H1 (cell line): ENCODE measurements around the gene HACL1. TPM values are rescaled to one million over a fixed set of nuclear protein-coding genes. Genes with fewer than 3 reads are reported as not detected.

Source experiments
- CTCF ChIA-PET: fragments of 300-600 bp; sonication (Branson Sonifier 250); formaldehyde crosslinking; loops from one replicate; lab custom pipeline; 2021; ENCODE audit not compliant: partially characterized antibody; lab: Charles Lee
- POLR2A ChIA-PET: fragments of 300-600 bp; sonication (Branson Sonifier 250); formaldehyde crosslinking; loops from one replicate; lab custom pipeline; 2021; ENCODE audit warnings: inconsistent platforms; ENCODE audit not compliant: partially characterized antibody; lab: Charles Lee
- DNase-seq, 2 experiments: peaks; one replicate each; pipeline versions ENCODE4 v3.0.0 to v3.0.0-alpha.2; 2010 to 2022; ENCODE audit warnings: low spot score in 2 of 2, low read depth in 1 of 2, mixed read lengths in 1 of 2
- FAIRE-seq: peaks from 2 replicates; lab custom pipeline; 2011; peaks lifted over from hg19 to GRCh38; lab: Jason Lieb, UNC
- H2AFZ ChIP-seq: 2 replicates; pipeline ENCODE4 v1.8.1; 2012; ENCODE audit warnings: low read length, inconsistent platforms
- H2AK5ac ChIP-seq: 2 replicates; pipeline ENCODE4 v1.6.1; 2013; ENCODE audit warnings: low read depth, low read length
- H2BK120ac ChIP-seq: replicated peaks from 2 replicates; pipeline ENCODE3; 2013; ENCODE audit warnings: low read depth, low read length, inconsistent platforms
- H2BK12ac ChIP-seq: 2 replicates; pipeline ENCODE4 v1.6.1; 2013; ENCODE audit warnings: low read depth, low read length
- H2BK15ac ChIP-seq: 2 replicates; pipeline ENCODE4 v1.6.1; 2013; ENCODE audit warnings: low read length
- H2BK20ac ChIP-seq: 2 replicates; pipeline ENCODE4 v1.6.1; 2013; ENCODE audit warnings: low read length
- H2BK5ac ChIP-seq: 2 replicates; pipeline ENCODE4 v1.6.1; 2013; ENCODE audit warnings: low read depth, low read length
- H3K14ac ChIP-seq: 2 replicates; pipeline ENCODE4 v1.6.1; 2013; ENCODE audit warnings: inconsistent platforms; ENCODE audit not compliant: insufficient read length
- H3K18ac ChIP-seq: 2 replicates; pipeline ENCODE4 v1.6.1; 2013; ENCODE audit warnings: low read length; ENCODE audit errors: extremely low read depth
- H3K23ac ChIP-seq: 2 replicates; pipeline ENCODE4 v1.6.1; 2013; ENCODE audit warnings: inconsistent platforms; ENCODE audit not compliant: insufficient read length
- H3K23me2 ChIP-seq: 2 replicates; pipeline ENCODE4 v1.6.1; 2013; ENCODE audit warnings: low read depth, low read length
- H3K27ac ChIP-seq: 2 replicates; pipeline ENCODE4 v1.6.1; 2011; ENCODE audit warnings: low read depth, low read length, inconsistent platforms
- H3K27me3 ChIP-seq, 4 experiments: replicated peaks in 1 of 4; 1 replicate in 1 of 4; 2 replicates in 3 of 4; pipeline versions ENCODE4 v1.6.1 to v1.8.1; 2011 to 2013; ENCODE audit warnings: low read length in 3 of 4, mild to moderate bottlenecking in 3 of 4, inconsistent platforms in 2 of 4, mixed read lengths in 2 of 4, moderate library complexity in 1 of 4; ENCODE audit not compliant: control insufficient read depth in 3 of 4, insufficient read depth in 3 of 4; ENCODE audit errors: extremely low read depth in 1 of 4
- H3K36me3 ChIP-seq, 4 experiments: 2 replicates each; pipeline versions ENCODE4 v1.6.1 to v1.8.1; 2011 to 2013; ENCODE audit warnings: mild to moderate bottlenecking in 4 of 4, low read length in 3 of 4, moderate library complexity in 2 of 4, control low read depth in 1 of 4, inconsistent platforms in 1 of 4; ENCODE audit not compliant: insufficient read depth in 4 of 4, control insufficient read depth in 2 of 4
- H3K4ac ChIP-seq: replicated peaks from 2 replicates; pipeline ENCODE3; 2013; ENCODE audit warnings: low read length, low read depth, mixed read lengths, inconsistent platforms; ENCODE audit not compliant: insufficient read length
- H3K4me1 ChIP-seq, 4 experiments: replicated peaks in 1 of 4; 1 replicate in 1 of 4; 2 replicates in 3 of 4; pipeline versions ENCODE4 v1.6.1 to v1.8.1; 2011 to 2013; ENCODE audit warnings: low read length in 3 of 4, inconsistent platforms in 2 of 4, mixed read lengths in 1 of 4; ENCODE audit not compliant: insufficient read depth in 4 of 4, control insufficient read depth in 3 of 4
- H3K4me2 ChIP-seq, 2 experiments: 2 replicates each; pipeline versions ENCODE4 v1.6.1 to v1.8.1; 2011 to 2013; ENCODE audit warnings: low read depth in 2 of 2, low read length in 2 of 2, control low read depth in 1 of 2, inconsistent platforms in 1 of 2, mild to moderate bottlenecking in 1 of 2; ENCODE audit not compliant: insufficient read depth in 1 of 2
- H3K4me3 ChIP-seq, 4 experiments: fragments of 200-600, 300-600 bp in 1 of 4; sonication (generic), shearing (Covaris generic), sonication (Bioruptor Twin) in 1 of 4; 2 replicates each; pipeline versions ENCODE4 v1.5.1 to v1.8.1; 2011 to 2016; ENCODE audit warnings: low read length in 4 of 4, low read depth in 3 of 4, control low read depth in 2 of 4, inconsistent platforms in 2 of 4, mild to moderate bottlenecking in 2 of 4, mixed read lengths in 1 of 4, moderate library complexity in 1 of 4; ENCODE audit not compliant: insufficient read depth in 2 of 4; ENCODE audit errors: extremely low read depth in 1 of 4
- H3K56ac ChIP-seq: replicated peaks from 2 replicates; pipeline ENCODE3; 2013; ENCODE audit warnings: low read depth, mild to moderate bottlenecking, mixed read lengths, low read length, inconsistent platforms; ENCODE audit not compliant: insufficient read length
- H3K79me1 ChIP-seq: 2 replicates; pipeline ENCODE4 v1.6.1; 2013; ENCODE audit warnings: low read depth, low read length, control low read depth
- H3K79me2 ChIP-seq, 2 experiments: 2 replicates each; pipeline versions ENCODE4 v1.6.1 to v1.8.1; 2012 to 2013; ENCODE audit warnings: low read length in 2 of 2, mild to moderate bottlenecking in 2 of 2, inconsistent platforms in 1 of 2; ENCODE audit not compliant: insufficient read depth in 2 of 2, control insufficient read depth in 1 of 2
- H3K9ac ChIP-seq, 4 experiments: replicated peaks in 1 of 4; 1 replicate in 1 of 4; 2 replicates in 3 of 4; pipeline versions ENCODE4 v1.6.1 to v1.8.1; 2011 to 2013; ENCODE audit warnings: low read depth in 3 of 4, low read length in 3 of 4, control low read depth in 2 of 4, mild to moderate bottlenecking in 2 of 4, moderate library complexity in 2 of 4, inconsistent platforms in 1 of 4; ENCODE audit errors: extremely low read depth in 1 of 4
- H3K9me3 ChIP-seq, 2 experiments: 2 replicates each; pipeline versions ENCODE4 v1.6.1 to v1.8.1; 2012 to 2013; ENCODE audit warnings: mild to moderate bottlenecking in 2 of 2, moderate library complexity in 2 of 2, control low read depth in 1 of 2, inconsistent platforms in 1 of 2, low read depth in 1 of 2, low read length in 1 of 2, mixed read lengths in 1 of 2; ENCODE audit not compliant: insufficient read depth in 2 of 2
- H4K20me1 ChIP-seq, 2 experiments: replicated peaks in 1 of 2; 2 replicates each; pipeline versions ENCODE3 to v1.8.1; 2011 to 2013; ENCODE audit warnings: inconsistent platforms in 2 of 2, low read length in 2 of 2, mild to moderate bottlenecking in 1 of 2; ENCODE audit not compliant: insufficient read depth in 2 of 2, control insufficient read depth in 1 of 2
- H4K5ac ChIP-seq: 2 replicates; pipeline ENCODE4 v1.6.1; 2013; ENCODE audit warnings: low read length, low read depth, mixed read lengths, inconsistent platforms; ENCODE audit not compliant: insufficient read length
- H4K8ac ChIP-seq: 2 replicates; pipeline ENCODE4 v1.8.0; 2013; ENCODE audit warnings: mild to moderate bottlenecking, moderate library complexity, low read length, inconsistent platforms; ENCODE audit not compliant: insufficient read depth; ENCODE audit errors: extremely low read depth
- H4K91ac ChIP-seq: replicated peaks from 2 replicates; pipeline ENCODE3; 2013; ENCODE audit warnings: low read length, mixed read lengths, inconsistent platforms; ENCODE audit not compliant: insufficient read length
- EZH2 ChIP-seq: fragments of 200-600 bp; sonication (generic); IDR thresholded peaks from 2 replicates; pipeline ENCODE4 v1.7.1; 2012; ENCODE audit warnings: low read depth, mild to moderate bottlenecking, moderate library complexity, low read length, inconsistent platforms; ENCODE audit not compliant: severe bottlenecking
- NRF1 ChIP-seq: IDR thresholded peaks from 2 replicates; pipeline ENCODE4 v1.6.1; 2011; ENCODE audit warnings: mild to moderate bottlenecking, low read depth, low read length, improper control_type of control experiment
- SUZ12 ChIP-seq: fragments of 200-600 bp; sonication (generic); IDR thresholded peaks from 2 replicates; pipeline ENCODE4 v1.6.1; 2012; ENCODE audit warnings: mild to moderate bottlenecking, inconsistent platforms, low read length, moderate library complexity, mixed read lengths
- TCF12 ChIP-seq: IDR thresholded peaks from 2 replicates; pipeline ENCODE4 v1.6.1; 2011; ENCODE audit warnings: low read depth, mild to moderate bottlenecking, low read length
- USF2 ChIP-seq: IDR thresholded peaks from 2 replicates; pipeline ENCODE4 v1.6.1; 2011; ENCODE audit warnings: low read length, improper control_type of control experiment
- ZNF274 ChIP-seq: IDR thresholded peaks from 2 replicates; pipeline ENCODE4 v1.7.0; 2012; ENCODE audit warnings: low read length, borderline replicate concordance; ENCODE audit errors: extremely low read depth
- WGBS, 2 experiments: shearing (Covaris generic) in 1 of 2; methylation state at CpG; one replicate each; pipeline versions ENCODE4 v1.1.6 to v1.1.7; 2013 to 2015; ENCODE audit warnings: low lambda C conversion rate in 2 of 2, mixed read lengths in 2 of 2, inconsistent platforms in 1 of 2, low coverage in 1 of 2, missing lambda C conversion rate in 1 of 2; ENCODE audit not compliant: insufficient replicate concordance in 2 of 2, insufficient coverage in 1 of 2, insufficient read length in 1 of 2; ENCODE audit errors: extremely low coverage in 1 of 2, missing lambda C conversion rate in 1 of 2; 5-methylcytosine and 5-hydroxymethylcytosine counted together
- polyA plus RNA-seq, 7 experiments: library from polyadenylated mRNA; depleted of rRNA in 3 of 7; stranded (reverse) in 5 of 7; unstranded in 2 of 7; fragments of >200 nt in 5 of 7; fragments of 200-250 nt in 2 of 7; gene quantifications; 1 replicate in 5 of 7; 2 replicates in 1 of 7; 4 replicates in 1 of 7; pipeline versions ENCODE4 v1.2.1 to v1.2.3, GENCODE V29; 2011 to 2013; ENCODE audit warnings: missing spikeins in 2 of 7, mixed read lengths in 2 of 7
- total RNA-seq: library from RNA; stranded (reverse); fragmentation: NEBNext Ultra II Directional; extraction: Animal tissue kit (Norgen Biotek cat#: 25700); gene quantifications from 2 replicates; pipeline ENCODE4 v1.2.1, GENCODE V29; 2021

HACL1 gene
- total and polyA plus RNA-seq, 2 of the 8 experiments (the other 6 are each of a cell fraction or from before 2014, with no cell fraction given): 38.2 to 46.0 TPM

DNA sequence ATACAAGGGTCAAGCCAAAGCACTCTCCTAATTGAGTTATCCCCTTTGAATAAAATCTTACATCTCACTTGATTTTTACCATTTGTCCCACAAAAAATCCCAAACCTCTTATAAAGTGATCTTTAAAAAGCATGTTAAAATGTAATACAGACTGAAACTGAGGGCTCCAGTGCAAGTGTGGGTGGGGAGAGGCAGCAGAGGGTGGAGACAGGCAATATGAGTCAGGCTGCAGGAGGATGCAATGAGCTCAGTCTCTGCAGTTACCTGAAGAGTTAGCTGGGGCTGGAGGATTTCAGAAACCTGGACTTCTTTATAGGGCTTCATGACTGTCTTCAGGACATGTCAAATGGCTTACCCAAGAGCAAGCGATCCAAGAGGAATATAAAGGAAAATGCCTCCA is 65.6 kb downstream of the HACL1 start:
- Histone ChIP-seq H3K4me1 (no peaks in the 10 kb centered on the region), H3K56ac (no peak overlapping the region), H3K9me3 (no peaks in the 10 kb centered on the region), H4K20me1 (no peaks in the 10 kb centered on the region), H2BK5ac (no peak overlapping the region), H3K4ac (no peak overlapping the region), H2BK120ac (no peak overlapping the region), H4K8ac (no peak overlapping the region), H2AK5ac (no peak overlapping the region), H3K27me3 (no peaks in the 10 kb centered on the region), H3K27ac (no peak overlapping the region), H4K5ac (no peak overlapping the region), H3K23me2 (no peaks in the 10 kb centered on the region), H3K4me3 (no peak overlapping the region), H3K79me1 (no peaks in the 10 kb centered on the region), H3K4me2 (no peak overlapping the region), H3K36me3 (no peaks in the 10 kb centered on the region), H3K14ac (no peak overlapping the region), H2AFZ (no peak overlapping the region), H3K18ac (no peak overlapping the region), H2BK20ac (no peak overlapping the region), H2BK12ac (no peak overlapping the region), H4K91ac (no peak overlapping the region), H3K79me2 (no peaks in the 10 kb centered on the region), H3K23ac (no peak overlapping the region), H2BK15ac (no peak overlapping the region), H3K9ac (no peak overlapping the region)
- DNase-seq: no peak
- TF ChIP-seq ZNF274 (no peak), TCF12 (no peak), USF2 (no peak), SUZ12 (no peak), EZH2 (no peak), NRF1 (no peak)
- CTCF ChIA-PET: interaction anchor here (0.6 to 1.1 kb wide), 4 partner anchors 9 to 1067 kb away, joined by 3 to 5 read pairs (median 4); no protein-coding TSS in a partner anchor
- POLR2A ChIA-PET: no interaction called here
- FAIRE-seq: no peak
- 88% methylated on average over 1 of the region's 1 CpG; no CpG with 5 or more reads in 1 of the 2 experiments for whole genome bisulfite sequencing, 2 experiments
